ENCODE results near the gene CREBRF. TPM values are rescaled to one million over a fixed set of nuclear protein-coding genes. Genes with fewer than 3 reads are reported as not detected.
"Not testable (repeated sequence)": the region's sequence is repeated elsewhere in the genome, so short reads cannot be mapped to it uniquely, and the experiment has no call there.

The CREBRF gene
- 10 to 100 TPM in 1 of 2 donors, 1 to 10 TPM in 1; 9.8 to 16.5 TPM for total RNA-seq

GRCh38 chr5:173055983-173056782 is at the start of gene CREBRF:
Gene CREBRF, plus strand, starts transcription at chr5:173056352. Its CDS starts 24,424 bp downstream, at chr5:173080776.
- Mint-ChIP-seq H3K9me3 (no peaks in the 10 kb centered on the region), H3K4me1 (ENCODE audit: low read depth in 2 of 2) (peaks cover 17 to 24% of the 10 kb centered on the region in 2 donors), H3K4me3 (peak within 1 kb of the TSS; percentile 92), H3K27me3 (peaks cover 6 to 9% of the 10 kb centered on the region in 2 donors), H3K36me3 (no peaks in the 10 kb centered on the region), H3K27ac (peak within 1 kb of the TSS; percentile 87 to 92)
- DNase-seq (ENCODE audit: low spot score), result peak; percentile 99
- ATAC-seq, result peak; percentile 85 to 88

GRCh38 chr5:173010021-173010420 is 46.1 kb upstream of the CREBRF start:
- ATAC-seq (no peak), DNase-seq (ENCODE audit: low spot score) (no peak)
- Mint-ChIP-seq H3K27ac (peak overlapping the region in 1 of 2 donors; percentile 76), H3K36me3 (no peaks in the 10 kb centered on the region), H3K27me3 (no peaks in the 10 kb centered on the region), H3K9me3 (no peaks in the 10 kb centered on the region), H3K4me1 (ENCODE audit: low read depth in 2 of 2) (peaks cover 38 to 39% of the 10 kb centered on the region in 2 donors), H3K4me3 (no peak overlapping the region)

DNA sequence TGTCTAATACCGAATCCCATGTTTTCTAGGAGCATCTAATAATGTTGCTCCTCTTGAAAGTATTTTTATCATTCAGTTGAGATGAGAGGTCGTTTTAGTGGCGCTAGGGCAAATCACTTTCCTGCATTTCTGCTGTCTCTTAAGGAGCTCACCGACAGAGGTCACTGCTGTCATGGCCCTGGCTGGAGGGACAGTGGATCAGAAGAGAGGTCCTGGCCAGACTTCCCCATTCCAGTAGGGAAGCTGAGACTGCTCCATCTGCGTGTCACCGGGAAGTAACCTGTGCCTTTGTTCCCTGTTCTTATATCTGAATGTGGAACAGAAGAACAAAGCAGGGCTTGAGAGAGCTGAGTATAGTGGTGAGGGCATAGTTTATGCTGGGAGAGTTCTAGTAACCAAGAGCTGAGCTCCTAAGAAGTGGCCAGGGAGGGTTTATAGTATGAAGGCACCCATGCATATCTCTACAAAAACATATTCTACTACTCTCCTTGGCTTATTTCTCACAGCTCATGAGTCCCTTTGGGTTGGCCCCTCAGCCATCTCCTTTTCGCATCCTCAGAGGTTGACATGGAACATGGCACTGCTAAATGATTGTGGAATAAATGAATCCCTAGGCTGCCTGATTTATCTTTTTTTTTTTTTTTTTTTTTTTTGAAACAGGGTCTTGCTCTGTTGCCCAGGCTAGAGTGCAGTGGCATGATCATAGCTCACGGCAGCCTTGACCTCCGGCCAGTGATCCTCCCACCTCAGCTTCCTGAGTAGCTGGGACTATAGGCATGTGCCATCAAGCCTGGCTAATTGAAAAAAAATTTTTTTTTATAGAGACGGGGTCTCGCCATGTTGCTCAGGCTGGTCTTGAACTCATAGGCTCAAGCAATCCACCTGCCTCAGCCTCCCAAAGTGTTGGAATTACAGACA is 45.3 kb upstream of the CREBRF start:
- Mint-ChIP-seq H3K9me3 (no peaks in the 10 kb centered on the region), H3K36me3 (no peaks in the 10 kb centered on the region), H3K27me3 (no peaks in the 10 kb centered on the region), H3K27ac (peak overlapping the region in 1 of 2 donors; percentile 76), H3K4me1 (ENCODE audit: low read depth in 2 of 2) (peaks cover 41 to 42% of the 10 kb centered on the region in 2 donors), H3K4me3 (no peak overlapping the region)
- ATAC-seq (no peak), DNase-seq (ENCODE audit: low spot score) (no peak)

- no peaks in the 10 kb centered on the region for H3K27me3 Mint-ChIP-seq
- H3K36me3 Mint-ChIP-seq, result no peaks in the 10 kb centered on the region
- H3K27ac Mint-ChIP-seq, result no peak overlapping the region
- ATAC-seq (no peak), DNase-seq (ENCODE audit: low spot score) (no peak)
- no peaks in the 10 kb centered on the region for H3K9me3 Mint-ChIP-seq
- no peak overlapping the region for H3K4me3 Mint-ChIP-seq
- peaks cover 48% of the 10 kb centered on the region in 2 donors for H3K4me1 Mint-ChIP-seq (ENCODE audit: low read depth in 2 of 2)
Observed at GRCh38 chr5:173011566-173011965, 44.6 kb upstream of the CREBRF start.

- ATAC-seq, result no peak
- H3K27me3 Mint-ChIP-seq, result no peaks in the 10 kb centered on the region
- no peaks in the 10 kb centered on the region for H3K9me3 Mint-ChIP-seq
- no peaks in the 10 kb centered on the region for H3K36me3 Mint-ChIP-seq
- H3K27ac Mint-ChIP-seq, result no peak overlapping the region
- DNase-seq (ENCODE audit: low spot score), result no peak
- H3K4me3 Mint-ChIP-seq, result no peak overlapping the region
- H3K4me1 Mint-ChIP-seq (ENCODE audit: low read depth in 2 of 2), result peaks cover 44% of the 10 kb centered on the region in 2 donors
Observed at GRCh38 chr5:173012882-173013281, 43.3 kb upstream of the CREBRF start.

DNA sequence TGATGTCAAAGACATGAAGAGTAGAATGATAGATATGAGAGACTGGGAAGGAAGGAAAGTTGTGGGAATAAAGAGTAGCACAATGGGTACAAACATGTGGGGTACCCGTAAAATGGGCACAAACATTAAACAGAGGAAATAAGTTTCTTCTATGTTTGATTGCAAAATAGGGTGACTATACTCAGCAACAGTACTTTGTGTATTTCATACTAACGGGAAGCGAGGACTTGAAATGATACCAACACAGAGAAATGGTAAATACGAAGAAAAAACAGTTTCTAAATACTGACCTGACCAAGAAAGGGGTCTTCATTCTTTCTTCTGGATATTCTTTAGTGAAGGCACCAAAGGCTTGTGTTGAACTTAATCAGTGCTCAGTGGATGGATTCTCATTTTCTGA is 41.5 kb upstream of the CREBRF start:
- Mint-ChIP-seq H3K27me3 (no peaks in the 10 kb centered on the region), H3K4me1 (ENCODE audit: low read depth in 2 of 2) (peaks cover 48 to 49% of the 10 kb centered on the region in 2 donors), H3K36me3 (peaks cover 2% of the 10 kb centered on the region), H3K9me3 (no peaks in the 10 kb centered on the region), H3K4me3 (no peak overlapping the region), H3K27ac (peak overlapping the region in 1 of 2 donors; percentile 13)
- ATAC-seq (no peak), DNase-seq (ENCODE audit: low spot score) (no peak)

- Mint-ChIP-seq H3K27ac (no peak overlapping the region), H3K4me1 (ENCODE audit: low read depth in 2 of 2) (peaks cover 45 to 49% of the 10 kb centered on the region in 2 donors), H3K9me3 (no peaks in the 10 kb centered on the region), H3K36me3 (peaks cover 7% of the 10 kb centered on the region), H3K4me3 (no peak overlapping the region), H3K27me3 (no peaks in the 10 kb centered on the region)
- ATAC-seq (no peak), DNase-seq (ENCODE audit: low spot score) (no peak)
Observed at GRCh38 chr5:173015192-173015591, 41.0 kb upstream of the CREBRF start.

- no peak overlapping the region for H3K4me3 Mint-ChIP-seq
- no peaks in the 10 kb centered on the region for H3K27me3 Mint-ChIP-seq
- peaks cover 40 to 44% of the 10 kb centered on the region in 2 donors for H3K4me1 Mint-ChIP-seq (ENCODE audit: low read depth in 2 of 2)
- H3K9me3 Mint-ChIP-seq, result no peaks in the 10 kb centered on the region
- DNase-seq (ENCODE audit: low spot score), result no peak
- peaks cover 10% of the 10 kb centered on the region for H3K36me3 Mint-ChIP-seq
- ATAC-seq, result no peak
- H3K27ac Mint-ChIP-seq, result no peak overlapping the region
Observed at GRCh38 chr5:173015598-173016455, 40.3 kb upstream of the CREBRF start.

- no peak for ATAC-seq
- H3K27ac Mint-ChIP-seq, result no peak overlapping the region
- no peaks in the 10 kb centered on the region for H3K27me3 Mint-ChIP-seq
- no peaks in the 10 kb centered on the region for H3K9me3 Mint-ChIP-seq
- peaks cover 40 to 45% of the 10 kb centered on the region in 2 donors for H3K4me1 Mint-ChIP-seq (ENCODE audit: low read depth in 2 of 2)
- no peak for DNase-seq (ENCODE audit: low spot score)
- H3K36me3 Mint-ChIP-seq, result peaks cover 13% of the 10 kb centered on the region
- no peak overlapping the region for H3K4me3 Mint-ChIP-seq
Observed at GRCh38 chr5:173016598-173017046, 39.5 kb upstream of the CREBRF start.

- not testable (repeated sequence) for H3K4me3 Mint-ChIP-seq; H3K9me3 Mint-ChIP-seq; DNase-seq (ENCODE audit: low spot score); ATAC-seq; H3K27me3 Mint-ChIP-seq; H3K27ac Mint-ChIP-seq
- H3K4me1 Mint-ChIP-seq (ENCODE audit: low read depth in 2 of 2), result peaks cover 40 to 43% of the 10 kb centered on the region in 2 donors
- peaks cover 13% of the 10 kb centered on the region for H3K36me3 Mint-ChIP-seq
Observed at GRCh38 chr5:173017087-173017486, 39.1 kb upstream of the CREBRF start.

DNA sequence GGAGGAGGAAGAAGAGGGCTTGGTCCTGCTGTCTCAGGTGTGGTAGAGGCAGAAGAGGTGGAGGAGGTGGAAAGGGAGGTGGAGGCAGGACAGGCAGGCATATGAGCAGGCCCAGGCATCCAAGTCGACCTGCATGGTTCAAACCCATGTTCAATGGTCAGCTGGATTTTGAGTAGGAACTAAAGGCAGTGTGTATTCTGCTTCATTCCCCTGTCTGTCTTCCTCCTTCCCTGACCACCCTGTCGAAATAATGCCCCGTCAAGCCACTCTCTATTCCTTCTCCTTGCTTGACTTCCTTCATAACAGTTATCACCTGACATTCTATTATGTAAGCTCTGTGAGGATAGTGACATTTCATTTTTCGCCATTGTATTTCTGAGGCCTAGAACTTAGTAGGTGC is 37.8 kb upstream of the CREBRF start:
- peaks cover 40% of the 10 kb centered on the region in 2 donors for H3K4me1 Mint-ChIP-seq (ENCODE audit: low read depth in 2 of 2)
- H3K9me3 Mint-ChIP-seq, result no peaks in the 10 kb centered on the region
- H3K27ac Mint-ChIP-seq, result no peak overlapping the region
- ATAC-seq (no peak), DNase-seq (ENCODE audit: low spot score) (no peak)
- H3K4me3 Mint-ChIP-seq, result no peak overlapping the region
- H3K27me3 Mint-ChIP-seq, result no peaks in the 10 kb centered on the region
- H3K36me3 Mint-ChIP-seq, result peaks cover 13% of the 10 kb centered on the region

GRCh38 chr5:173020154-173020581 is 36.0 kb upstream of the CREBRF start:
- H3K36me3 Mint-ChIP-seq, result peaks cover 17% of the 10 kb centered on the region
- no peak for ATAC-seq
- no peak for DNase-seq (ENCODE audit: low spot score)
- peaks cover 36 to 38% of the 10 kb centered on the region in 2 donors for H3K4me1 Mint-ChIP-seq (ENCODE audit: low read depth in 2 of 2)
- no peaks in the 10 kb centered on the region for H3K27me3 Mint-ChIP-seq
- no peak overlapping the region for H3K4me3 Mint-ChIP-seq
- no peaks in the 10 kb centered on the region for H3K9me3 Mint-ChIP-seq
- H3K27ac Mint-ChIP-seq, result peak overlapping the region in 1 of 2 donors; percentile 3

GRCh38 chr5:173020643-173021042 is 35.5 kb upstream of the CREBRF start:
- Mint-ChIP-seq H3K9me3 (no peaks in the 10 kb centered on the region), H3K27me3 (no peaks in the 10 kb centered on the region), H3K4me3 (no peak overlapping the region), H3K4me1 (ENCODE audit: low read depth in 2 of 2) (peaks cover 31 to 36% of the 10 kb centered on the region in 2 donors), H3K36me3 (peaks cover 17% of the 10 kb centered on the region), H3K27ac (no peak overlapping the region)
- ATAC-seq, result no peak
- DNase-seq (ENCODE audit: low spot score), result no peak
